ENCODE results near the gene INTS4.
"Not testable (repeated sequence)": the region's sequence is repeated elsewhere in the genome, so short reads cannot be mapped to it uniquely, and the experiment has no call there.

The INTS4 gene

GRCh38 chr11:78021611-78022010 lies 27.1 kb upstream of the INTS4 start:
- no peak for DNase-seq (ENCODE audit: low read depth)
- H3K4me3 ChIP-seq (ENCODE audit: low read length): no peak overlapping the region
- TF ChIP-seq CTCF (conservative IDR thresholded peaks at IDR 0.05; ENCODE audit: low read depth, low read length): no peak

- no peak overlapping the region for H3K4me3 ChIP-seq (ENCODE audit: low read length)
- no peak for DNase-seq (ENCODE audit: low read depth)
- no peak for TF ChIP-seq CTCF (conservative IDR thresholded peaks at IDR 0.05; ENCODE audit: low read depth, low read length)
Observed at GRCh38 chr11:78020246-78020645, 25.8 kb upstream of the INTS4 start.

- H3K4me3 ChIP-seq (ENCODE audit: low read length): no peak overlapping the region
- DNase-seq (ENCODE audit: low read depth): no peak
- TF ChIP-seq CTCF (conservative IDR thresholded peaks at IDR 0.05; ENCODE audit: low read depth, low read length): no peak
Observed at GRCh38 chr11:78019808-78020207, 25.3 kb upstream of the INTS4 start.

- no peak overlapping the region for H3K4me3 ChIP-seq (ENCODE audit: low read length)
- TF ChIP-seq CTCF (conservative IDR thresholded peaks at IDR 0.05; ENCODE audit: low read depth, low read length): no peak
- no peak for DNase-seq (ENCODE audit: low read depth)
Observed at GRCh38 chr11:78015878-78016277, 21.4 kb upstream of the INTS4 start.

GRCh38 chr11:78014937-78015520 lies 20.6 kb upstream of the INTS4 start:
- not testable (repeated sequence) for DNase-seq (ENCODE audit: low read depth); H3K4me3 ChIP-seq (ENCODE audit: low read length)

- H3K4me3 ChIP-seq (ENCODE audit: low read length): no peak overlapping the region
- no peak for TF ChIP-seq CTCF (conservative IDR thresholded peaks at IDR 0.05; ENCODE audit: low read depth, low read length)
- no peak for DNase-seq (ENCODE audit: low read depth)
Observed at GRCh38 chr11:78011301-78011700, 16.8 kb upstream of the INTS4 start.

- no peak for TF ChIP-seq CTCF (conservative IDR thresholded peaks at IDR 0.05; ENCODE audit: low read depth, low read length)
- no peak overlapping the region for H3K4me3 ChIP-seq (ENCODE audit: low read length)
Observed at GRCh38 chr11:78010755-78011154, 16.3 kb upstream of the INTS4 start.

GRCh38 chr11:78010304-78010703 lies 15.8 kb upstream of the INTS4 start:
- TF ChIP-seq CTCF (conservative IDR thresholded peaks at IDR 0.05; ENCODE audit: low read depth, low read length): no peak
- DNase-seq (ENCODE audit: low read depth): no peak
- H3K4me3 ChIP-seq (ENCODE audit: low read length): no peak overlapping the region

More at GRCh38 chr11:78010755-78011154, 16.3 kb upstream of the INTS4 start:
- DNase-seq (ENCODE audit: low read depth): no peak
